Measurements from ENCODE around the gene MORN1. TPM values are rescaled to one million over a fixed set of nuclear protein-coding genes. Genes with fewer than 3 reads are reported as not detected.

Gene MORN1
- total RNA-seq, 4 donors from 2014 or later, result 3.0 to 34.0 (median 12.5) TPM

DNA sequence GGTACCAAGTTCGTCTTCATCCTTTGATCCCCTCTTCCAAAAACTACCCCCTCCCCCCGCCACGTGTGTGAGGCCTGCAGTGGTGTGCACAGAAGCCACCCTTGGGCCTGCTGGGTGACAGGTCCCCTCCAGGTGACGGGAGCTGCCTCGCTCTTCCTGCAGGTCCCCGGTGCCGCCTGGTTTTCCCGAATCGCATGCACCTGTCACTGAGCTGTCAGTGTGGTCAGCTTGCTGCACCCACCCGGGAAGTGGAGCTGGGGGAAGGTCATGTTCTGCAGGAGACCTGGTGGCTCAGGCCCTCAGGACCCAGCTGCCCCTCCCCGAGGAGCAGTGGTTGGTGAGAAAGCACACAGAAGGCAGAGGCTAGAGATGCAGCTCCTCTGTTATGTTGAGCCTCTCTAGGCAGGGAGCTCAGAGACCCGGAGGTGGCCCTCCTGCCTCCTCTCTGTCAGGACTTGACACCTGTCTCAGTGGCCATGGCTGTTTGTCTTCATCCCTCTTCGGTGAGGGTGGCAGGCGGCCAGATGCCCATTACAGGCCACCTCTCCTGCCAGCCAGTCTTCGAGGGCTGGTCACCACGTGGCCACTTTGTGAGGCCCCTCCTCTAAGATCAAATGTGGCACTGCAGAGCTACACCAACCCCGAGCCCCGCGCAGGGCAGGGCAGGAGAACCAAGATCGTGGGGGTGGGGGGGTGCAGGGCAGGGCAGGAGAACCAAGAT is 102.4 kb downstream of the MORN1 start:
- DNase-seq, result no peak
- Histone ChIP-seq H3K4me3 (no peak overlapping the region), H3K36me3 (no peaks in the 10 kb centered on the region), H3K4me1 (peaks cover 28 to 56% (median 41%) of the 10 kb centered on the region in 4 donors), H3K27ac (peak overlapping the region in 1 of 4 donors; percentile 89), H3K27me3 (no peaks in the 10 kb centered on the region), H3K9me3 (no peaks in the 10 kb centered on the region)
- TF ChIP-seq, protein P1, sequence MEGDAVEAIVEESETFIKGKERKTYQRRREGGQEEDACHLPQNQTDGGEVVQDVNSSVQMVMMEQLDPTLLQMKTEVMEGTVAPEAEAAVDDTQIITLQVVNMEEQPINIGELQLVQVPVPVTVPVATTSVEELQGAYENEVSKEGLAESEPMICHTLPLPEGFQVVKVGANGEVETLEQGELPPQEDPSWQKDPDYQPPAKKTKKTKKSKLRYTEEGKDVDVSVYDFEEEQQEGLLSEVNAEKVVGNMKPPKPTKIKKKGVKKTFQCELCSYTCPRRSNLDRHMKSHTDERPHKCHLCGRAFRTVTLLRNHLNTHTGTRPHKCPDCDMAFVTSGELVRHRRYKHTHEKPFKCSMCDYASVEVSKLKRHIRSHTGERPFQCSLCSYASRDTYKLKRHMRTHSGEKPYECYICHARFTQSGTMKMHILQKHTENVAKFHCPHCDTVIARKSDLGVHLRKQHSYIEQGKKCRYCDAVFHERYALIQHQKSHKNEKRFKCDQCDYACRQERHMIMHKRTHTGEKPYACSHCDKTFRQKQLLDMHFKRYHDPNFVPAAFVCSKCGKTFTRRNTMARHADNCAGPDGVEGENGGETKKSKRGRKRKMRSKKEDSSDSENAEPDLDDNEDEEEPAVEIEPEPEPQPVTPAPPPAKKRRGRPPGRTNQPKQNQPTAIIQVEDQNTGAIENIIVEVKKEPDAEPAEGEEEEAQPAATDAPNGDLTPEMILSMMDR (IDR thresholded peaks at IDR 0.05), result no peak
- in situ Hi-C loops (cut with MboI; ENCODE audit: low pct_ligation_motif_present in 1 of 4, low pct_unique_long_range_greater_than_20kb in 1 of 4, low sequenced_read_pairs in 3 of 4) (no loop called here), intact Hi-C loops (cut with DNase I; ENCODE audit: low total_unique reads) (no loop called here)
- 80% methylated on average over 17 of the region's 20 CpGs; no CpG with 5 or more reads in 1 of the 2 donors for WGBS, 2 donors (ENCODE audit: low coverage in 1 of 2)

DNA sequence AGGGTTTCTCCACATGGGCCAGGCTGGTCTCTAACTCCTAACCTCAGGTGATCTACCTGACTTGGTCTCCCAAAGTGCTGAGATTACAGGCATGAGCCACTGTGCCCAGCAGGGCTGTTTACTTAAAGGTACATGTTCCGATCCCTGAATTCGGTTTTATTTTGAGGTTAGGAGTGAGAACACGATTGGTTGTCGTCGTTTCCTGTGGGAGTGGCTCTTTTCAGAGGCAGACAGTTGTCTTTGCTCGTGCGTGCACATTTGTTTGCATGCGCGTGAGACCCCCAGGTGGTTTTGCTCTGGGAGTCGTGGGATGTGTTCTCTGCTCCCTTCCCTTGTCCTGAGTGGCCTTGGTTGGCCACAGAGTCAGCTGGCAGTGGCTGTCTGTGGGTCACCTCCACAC is 103.0 kb downstream of the MORN1 start:
- H3K27me3 ChIP-seq, result no peaks in the 10 kb centered on the region
- WGBS, 2 donors (ENCODE audit: low coverage in 1 of 2), result 80 to 87% methylated on average over 3 to 10 of the region's 10 CpGs
- TF ChIP-seq EP300 (IDR thresholded peaks at IDR 0.05; ENCODE audit: low read depth) (no peak), POLR2AphosphoS5 (IDR thresholded peaks at IDR 0.05) (no peak), POLR2A (IDR thresholded peaks at IDR 0.05) (no peak)
- TF ChIP-seq, protein P1 (IDR thresholded peaks at IDR 0.05), result no peak
- in situ Hi-C loops (cut with MboI; ENCODE audit: low pct_ligation_motif_present in 1 of 4, low pct_unique_long_range_greater_than_20kb in 1 of 4, low sequenced_read_pairs in 3 of 4), result no loop called here
- no peaks in the 10 kb centered on the region for H3K36me3 ChIP-seq
- H3K27ac ChIP-seq, result no peak overlapping the region
- H3K4me3 ChIP-seq, result no peak overlapping the region
- H3K9me3 ChIP-seq, result no peaks in the 10 kb centered on the region
- H3K4me1 ChIP-seq, result peaks cover 31 to 55% (median 40%) of the 10 kb centered on the region in 4 donors
- no peak for DNase-seq
- intact Hi-C loops (cut with DNase I; ENCODE audit: low total_unique reads), result no loop called here

DNA sequence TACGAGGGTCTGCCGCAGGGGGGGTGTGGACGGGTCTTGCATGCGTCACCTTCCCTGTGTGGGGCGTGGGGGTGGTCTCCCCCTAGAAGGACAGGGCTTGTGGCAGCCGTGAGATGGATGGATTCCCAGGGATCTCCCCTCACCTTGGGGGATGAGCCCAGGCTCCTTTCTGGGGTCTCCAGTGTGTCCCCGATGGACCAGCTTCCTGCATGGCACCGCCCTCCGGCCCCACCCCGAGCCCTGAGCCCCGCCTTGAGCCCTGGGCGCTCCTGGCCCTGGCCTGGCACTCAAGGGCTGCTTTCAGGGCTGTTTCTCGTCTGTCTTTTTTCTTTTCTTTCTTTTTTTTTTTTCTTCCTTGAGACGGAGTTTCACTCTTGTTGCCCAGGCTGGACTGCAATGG is 103.7 kb downstream of the MORN1 start:
- Histone ChIP-seq H3K27me3 (no peaks in the 10 kb centered on the region), H3K9me3 (no peaks in the 10 kb centered on the region), H3K4me1 (peaks cover 28 to 52% (median 38%) of the 10 kb centered on the region in 4 donors), H3K4me3 (no peak overlapping the region), H3K27ac (no peak overlapping the region), H3K36me3 (no peaks in the 10 kb centered on the region)
- TF ChIP-seq POLR2AphosphoS5 (IDR thresholded peaks at IDR 0.05) (no peak), POLR2A (IDR thresholded peaks at IDR 0.05) (no peak), EP300 (IDR thresholded peaks at IDR 0.05; ENCODE audit: low read depth) (no peak)
- TF ChIP-seq, protein P1 (IDR thresholded peaks at IDR 0.05), result no peak
- intact Hi-C loops (cut with DNase I; ENCODE audit: low total_unique reads), result no loop called here
- 79 to 80% methylated on average over 2 to 11 of the region's 14 CpGs for WGBS, 2 donors (ENCODE audit: low coverage in 1 of 2)
- in situ Hi-C loops (cut with MboI; ENCODE audit: low pct_ligation_motif_present in 1 of 4, low pct_unique_long_range_greater_than_20kb in 1 of 4, low sequenced_read_pairs in 3 of 4), result no loop called here
- no peak for DNase-seq

DNA sequence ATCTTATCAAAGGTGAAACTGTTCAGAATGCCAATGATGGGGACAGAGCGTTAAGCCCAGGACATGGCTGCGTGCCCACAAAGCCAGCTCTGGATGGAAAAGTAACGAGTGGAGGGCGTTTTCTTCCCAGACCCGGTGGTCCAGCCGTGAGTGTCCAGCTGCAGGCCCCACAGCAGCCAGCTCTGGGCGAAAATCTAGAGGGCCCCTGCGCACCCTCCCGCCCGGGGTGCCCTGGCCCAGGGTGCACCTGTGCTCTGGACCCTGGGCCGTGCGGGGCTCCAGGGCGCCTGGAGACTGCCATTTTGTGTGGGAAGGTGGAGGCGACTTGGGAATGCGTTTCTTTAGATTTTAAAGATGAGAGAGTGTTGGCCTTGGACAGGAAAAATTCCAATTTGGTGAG is 104.4 kb downstream of the MORN1 start:
- no peak overlapping the region for H3K4me3 ChIP-seq
- H3K27me3 ChIP-seq, result no peaks in the 10 kb centered on the region
- H3K4me1 ChIP-seq, result peaks cover 22 to 45% (median 35%) of the 10 kb centered on the region in 4 donors
- no peak overlapping the region for H3K27ac ChIP-seq
- in situ Hi-C loops (cut with MboI; ENCODE audit: low pct_ligation_motif_present in 1 of 4, low pct_unique_long_range_greater_than_20kb in 1 of 4, low sequenced_read_pairs in 3 of 4), result no loop called here
- no peaks in the 10 kb centered on the region for H3K9me3 ChIP-seq
- DNase-seq, result no peak
- intact Hi-C loops (cut with DNase I; ENCODE audit: low total_unique reads), result no loop called here
- 91% methylated on average over 15 of the region's 15 CpGs; no CpG with 5 or more reads in 1 of the 2 donors for WGBS, 2 donors (ENCODE audit: low coverage in 1 of 2)
- no peaks in the 10 kb centered on the region for H3K36me3 ChIP-seq
- TF ChIP-seq POLR2A (IDR thresholded peaks at IDR 0.05) (no peak), EP300 (IDR thresholded peaks at IDR 0.05; ENCODE audit: low read depth) (no peak), POLR2AphosphoS5 (IDR thresholded peaks at IDR 0.05) (no peak)
- TF ChIP-seq, protein P1 (IDR thresholded peaks at IDR 0.05), result no peak
